HCT116 (cell line): ENCODE results near the gene ARRDC3. TPM values are rescaled to one million over a fixed set of nuclear protein-coding genes. Genes with fewer than 3 reads are reported as not detected.

Experiments
- ATAC-seq: fragments of 200-7000 bp; cut with Tn5 transposase; 2 replicates; pipeline ENCODE4 v1.9.1; 2020; ENCODE audit warnings: mild to moderate bottlenecking, moderate library complexity
- BruUV-seq: library from RNA; stranded (reverse); fragments of 400-500 nt; replicated peaks from 2 replicates; lab custom pipeline; 2021; lab: Mats Ljungman, UMichigan
- CTCF ChIA-PET: fragments of 300-600 bp; sonication (Branson Sonifier 250); formaldehyde crosslinking; loops from one replicate; lab custom pipeline; 2021; ENCODE audit warnings: antibody characterized with exemption; lab: Charles Lee
- POLR2A ChIA-PET: fragments of 300-600, 350-600 bp; sonication (Branson Sonifier 250); formaldehyde crosslinking; loops from one replicate; lab custom pipeline; 2021; ENCODE audit warnings: antibody characterized with exemption; lab: Charles Lee
- RAD21 ChIA-PET, 2 experiments: fragments of 300-600 bp; sonication (Branson Sonifier 250); formaldehyde crosslinking; loops; one replicate each; lab custom pipeline; 2023; ENCODE audit warnings: low total read pairs in 2 of 2; ENCODE audit not compliant: uncharacterized antibody in 2 of 2, unreplicated experiment in 2 of 2, low non-redundant PET in 1 of 2; lab: Charles Lee
- DNase-seq: peaks from one replicate; pipeline ENCODE4 v3.0.0-alpha.2; 2010; ENCODE audit warnings: low read depth, low spot score
- H2AFZ ChIP-seq: fragments of 200-600 bp; shearing (Covaris generic), sonication (generic); 2 replicates; pipeline ENCODE4 v1.6.1; 2017; ENCODE audit warnings: low read depth, mixed run types, mixed read lengths, antibody characterized with exemption, low read length; ENCODE audit not compliant: poor library complexity, severe bottlenecking
- H3K27ac ChIP-seq: 2 replicates; pipeline ENCODE4 v1.5.1; 2012; ENCODE audit warnings: low read depth, low read length
- H3K27me3 ChIP-seq: fragments of 200-600 bp; sonication (generic); 2 replicates; pipeline ENCODE4 v1.6.1; 2016; ENCODE audit warnings: mixed run types, low read length, mixed read lengths; ENCODE audit not compliant: insufficient read depth
- H3K36me3 ChIP-seq, 2 experiments: fragments of 200-500 bp in 1 of 2; fragments of 200-600 bp in 1 of 2; sonication (Bioruptor generic) in 1 of 2; sonication (generic) in 1 of 2; 2 replicates each; pipeline versions ENCODE4 v1.5.1 to v1.6.1; 2014 to 2016; ENCODE audit warnings: low read length in 2 of 2, inconsistent platforms in 1 of 2, mixed read lengths in 1 of 2, mixed run types in 1 of 2; ENCODE audit not compliant: insufficient read depth in 2 of 2, control insufficient read depth in 1 of 2
- H3K4me1 ChIP-seq, 2 experiments: fragments of 200-600 bp in 1 of 2; sonication (generic) in 1 of 2; 2 replicates each; pipeline versions ENCODE4 v1.5.1 to v1.6.1; 2012 to 2017; ENCODE audit warnings: low read length in 2 of 2, inconsistent platforms in 1 of 2, mild to moderate bottlenecking in 1 of 2, mixed read lengths in 1 of 2, mixed run types in 1 of 2, moderate library complexity in 1 of 2; ENCODE audit not compliant: insufficient read depth in 2 of 2, control insufficient read depth in 1 of 2
- H3K4me2 ChIP-seq: fragments of 200-600 bp; sonication (generic); 2 replicates; pipeline ENCODE4 v1.6.1; 2017; ENCODE audit warnings: mixed run types, low read length, mixed read lengths
- H3K4me3 ChIP-seq, 2 experiments: fragments of 200-600 bp in 1 of 2; sonication (generic) in 1 of 2; replicated peaks in 1 of 2; 2 replicates each; pipeline ENCODE4 v1.5.1; 2011 to 2016; ENCODE audit warnings: low read length in 2 of 2, control low read depth in 1 of 2, low read depth in 1 of 2, mild to moderate bottlenecking in 1 of 2, mixed read lengths in 1 of 2, mixed run types in 1 of 2
- H3K79me2 ChIP-seq: fragments of 200-600 bp; sonication (generic); 2 replicates; pipeline ENCODE4 v1.6.1; 2017; ENCODE audit warnings: mild to moderate bottlenecking, mixed run types, low read length, moderate library complexity, mixed read lengths; ENCODE audit not compliant: insufficient read depth
- H3K9ac ChIP-seq: fragments of 200-600 bp; sonication (generic); 2 replicates; pipeline ENCODE4 v1.6.1; 2016; ENCODE audit warnings: low read length, mixed read lengths
- H3K9me2 ChIP-seq: fragments of 200-600 bp; sonication (generic), shearing (Covaris generic); 2 replicates; pipeline ENCODE4 v1.6.1; 2017; ENCODE audit warnings: mixed run types, mild to moderate bottlenecking, moderate library complexity; ENCODE audit not compliant: insufficient read depth
- H3K9me3 ChIP-seq, 2 experiments: fragments of 200-500 bp in 1 of 2; fragments of 200-600 bp in 1 of 2; sonication (Bioruptor generic) in 1 of 2; sonication (generic) in 1 of 2; 2 replicates each; pipeline ENCODE4 v1.6.1; 2014 to 2017; ENCODE audit warnings: low read length in 2 of 2, mixed read lengths in 2 of 2, inconsistent platforms in 1 of 2, low read depth in 1 of 2, mild to moderate bottlenecking in 1 of 2, mixed run types in 1 of 2, moderate library complexity in 1 of 2; ENCODE audit not compliant: control insufficient read depth in 1 of 2, insufficient read depth in 1 of 2
- H4K20me1 ChIP-seq: fragments of 200-600 bp; sonication (generic), shearing (Covaris generic); 2 replicates; pipeline ENCODE4 v1.6.1; 2017; ENCODE audit warnings: mixed run types, mild to moderate bottlenecking, moderate library complexity; ENCODE audit not compliant: insufficient read depth
- CEBPB ChIP-seq: IDR thresholded peaks from 2 replicates; pipeline ENCODE4 v1.6.1; 2012; ENCODE audit warnings: low read depth
- EGR1 ChIP-seq: IDR thresholded peaks from 2 replicates; pipeline ENCODE4 v1.6.1; 2012; ENCODE audit warnings: low read depth
- ELF1 ChIP-seq: IDR thresholded peaks from 2 replicates; pipeline ENCODE4 v1.6.1; 2012; ENCODE audit warnings: low read depth, borderline replicate concordance
- EZH2 ChIP-seq: fragments of 200-600 bp; sonication (generic); IDR thresholded peaks from 2 replicates; pipeline ENCODE4 v1.6.1; 2017; ENCODE audit warnings: antibody characterized with exemption, mixed run types
- EZH2phosphoT487 ChIP-seq: fragments of 200-600 bp; IDR thresholded peaks from 2 replicates; pipeline ENCODE4 v1.6.1; 2018; ENCODE audit warnings: antibody characterized with exemption, borderline replicate concordance
- FOSL1 ChIP-seq: IDR thresholded peaks from 2 replicates; pipeline ENCODE4 v1.6.1; 2012; ENCODE audit warnings: low read depth
- MAX ChIP-seq: IDR thresholded peaks from 2 replicates; pipeline ENCODE4 v1.6.1; 2012
- POLR2A ChIP-seq: IDR thresholded peaks from 2 replicates; pipeline ENCODE4 v1.7.0; 2011; ENCODE audit warnings: borderline replicate concordance; ENCODE audit not compliant: insufficient read depth, insufficient read length; ENCODE audit errors: extremely low read depth
- REST ChIP-seq: IDR thresholded peaks from 2 replicates; pipeline ENCODE4 v1.6.1; 2012; ENCODE audit warnings: low read depth
- SIN3A ChIP-seq: IDR thresholded peaks from 2 replicates; pipeline ENCODE4 v1.6.1; 2012; ENCODE audit warnings: low read depth
- SP1 ChIP-seq: IDR thresholded peaks from 2 replicates; pipeline ENCODE4 v1.6.1; 2012; ENCODE audit warnings: low read depth
- TCF7L2 ChIP-seq: IDR thresholded peaks from 2 replicates; pipeline ENCODE4 v1.7.0; 2011; ENCODE audit warnings: borderline replicate concordance, inconsistent platforms; ENCODE audit not compliant: insufficient read depth, insufficient read length; ENCODE audit errors: extremely low read depth
- ZFX ChIP-seq: fragments of 450-650 bp; IDR thresholded peaks from 2 replicates; pipeline ENCODE4 v1.6.1; 2017
- intact Hi-C: fragments of 100-400 bp; cut with micrococcal nuclease; formaldehyde crosslinking; loops from 2 replicates; pipeline ENCODE4 v1.10.0; 2022
- total RNA-seq: library from RNA; stranded (reverse); gene quantifications from one replicate; pipeline ENCODE4 v1.2.1, GENCODE V29; 2021; ENCODE audit not compliant: unreplicated experiment
- TF ChIP-seq, protein P1 (sequence below): IDR thresholded peaks from 2 replicates; pipeline ENCODE4 v1.6.1; 2011; ENCODE audit warnings: mild to moderate bottlenecking, low read length, moderate library complexity; ENCODE audit not compliant: insufficient replicate concordance; ENCODE audit errors: extremely low read depth
- TF ChIP-seq, protein P2 (sequence below), 3 experiments: fragments of 200-600 bp in 1 of 3; sonication (generic) in 1 of 3; IDR thresholded peaks in 2 of 3; conservative IDR thresholded peaks in 1 of 3; 2 replicates each; pipeline ENCODE4 v1.5.1; 2012 to 2017; ENCODE audit warnings: low read depth in 2 of 3, low read length in 2 of 3, antibody characterized with exemption in 1 of 3, borderline replicate concordance in 1 of 3, control low read depth in 1 of 3, mild to moderate bottlenecking in 1 of 3, mixed read lengths in 1 of 3, mixed run types in 1 of 3, moderate library complexity in 1 of 3; ENCODE audit not compliant: insufficient read depth in 1 of 3

Gene ARRDC3
- total RNA-seq, 1 experiment from 2014 or later = 41.5 TPM

DNA sequence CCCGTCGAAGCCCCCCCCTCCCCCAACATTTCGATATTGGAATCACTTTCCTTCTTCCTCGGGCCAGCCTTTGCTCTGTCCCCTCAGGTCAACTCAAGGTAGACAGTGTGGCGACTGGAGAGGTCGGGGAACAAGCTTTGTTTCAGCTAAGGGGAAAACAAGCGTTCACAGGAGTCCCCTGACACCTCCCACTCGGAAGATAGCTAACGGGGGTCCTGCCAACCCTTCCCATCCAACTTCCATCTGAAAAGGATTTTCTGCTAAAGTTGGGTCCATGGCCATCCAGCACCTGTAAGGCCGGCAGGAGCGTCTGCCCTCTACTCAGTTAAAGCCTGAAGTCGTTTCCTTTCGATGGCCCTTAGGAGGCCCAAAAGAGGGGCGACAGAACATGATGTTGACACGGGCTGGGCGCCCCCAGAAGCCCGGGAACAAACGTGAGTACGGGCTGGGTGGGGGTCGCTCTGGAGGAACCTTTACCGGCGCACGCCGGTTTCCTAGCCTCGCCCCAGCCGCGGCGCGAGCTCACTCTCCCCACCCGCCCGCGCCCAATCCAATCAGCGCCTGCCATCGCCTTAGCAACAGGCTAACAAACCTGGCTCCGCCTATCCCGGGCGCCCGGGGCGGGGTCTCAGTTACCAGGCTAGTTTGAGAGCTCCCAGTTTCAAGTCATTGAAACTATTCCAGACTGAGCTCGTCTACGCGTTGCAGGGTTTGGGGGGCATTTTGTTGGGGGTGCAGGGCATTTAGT, 2.5 kb downstream of the ARRDC3 start (continued):
- TF ChIP-seq REST (no peak), SP1 (peak; percentile 39)

GRCh38 chr5:91379914-91380490, 3.1 kb downstream of the ARRDC3 start:
- 0 out of 2 replicates have a peak, but pooled peaks have one; percentile 43 for TF ChIP-seq ELF1
- TF ChIP-seq TCF7L2 = peak; percentile 64
- no peak for TF ChIP-seq EGR1
- TF ChIP-seq POLR2A = peak; percentile 23
- no peak; the same call in 1 of the 2 replicates for TF ChIP-seq SP1
- TF ChIP-seq, protein P1, sequence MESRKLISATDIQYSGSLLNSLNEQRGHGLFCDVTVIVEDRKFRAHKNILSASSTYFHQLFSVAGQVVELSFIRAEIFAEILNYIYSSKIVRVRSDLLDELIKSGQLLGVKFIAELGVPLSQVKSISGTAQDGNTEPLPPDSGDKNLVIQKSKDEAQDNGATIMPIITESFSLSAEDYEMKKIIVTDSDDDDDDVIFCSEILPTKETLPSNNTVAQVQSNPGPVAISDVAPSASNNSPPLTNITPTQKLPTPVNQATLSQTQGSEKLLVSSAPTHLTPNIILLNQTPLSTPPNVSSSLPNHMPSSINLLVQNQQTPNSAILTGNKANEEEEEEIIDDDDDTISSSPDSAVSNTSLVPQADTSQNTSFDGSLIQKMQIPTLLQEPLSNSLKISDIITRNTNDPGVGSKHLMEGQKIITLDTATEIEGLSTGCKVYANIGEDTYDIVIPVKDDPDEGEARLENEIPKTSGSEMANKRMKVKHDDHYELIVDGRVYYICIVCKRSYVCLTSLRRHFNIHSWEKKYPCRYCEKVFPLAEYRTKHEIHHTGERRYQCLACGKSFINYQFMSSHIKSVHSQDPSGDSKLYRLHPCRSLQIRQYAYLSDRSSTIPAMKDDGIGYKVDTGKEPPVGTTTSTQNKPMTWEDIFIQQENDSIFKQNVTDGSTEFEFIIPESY = no peak
- no peak for TF ChIP-seq FOSL1
- TF ChIP-seq, protein P2, sequence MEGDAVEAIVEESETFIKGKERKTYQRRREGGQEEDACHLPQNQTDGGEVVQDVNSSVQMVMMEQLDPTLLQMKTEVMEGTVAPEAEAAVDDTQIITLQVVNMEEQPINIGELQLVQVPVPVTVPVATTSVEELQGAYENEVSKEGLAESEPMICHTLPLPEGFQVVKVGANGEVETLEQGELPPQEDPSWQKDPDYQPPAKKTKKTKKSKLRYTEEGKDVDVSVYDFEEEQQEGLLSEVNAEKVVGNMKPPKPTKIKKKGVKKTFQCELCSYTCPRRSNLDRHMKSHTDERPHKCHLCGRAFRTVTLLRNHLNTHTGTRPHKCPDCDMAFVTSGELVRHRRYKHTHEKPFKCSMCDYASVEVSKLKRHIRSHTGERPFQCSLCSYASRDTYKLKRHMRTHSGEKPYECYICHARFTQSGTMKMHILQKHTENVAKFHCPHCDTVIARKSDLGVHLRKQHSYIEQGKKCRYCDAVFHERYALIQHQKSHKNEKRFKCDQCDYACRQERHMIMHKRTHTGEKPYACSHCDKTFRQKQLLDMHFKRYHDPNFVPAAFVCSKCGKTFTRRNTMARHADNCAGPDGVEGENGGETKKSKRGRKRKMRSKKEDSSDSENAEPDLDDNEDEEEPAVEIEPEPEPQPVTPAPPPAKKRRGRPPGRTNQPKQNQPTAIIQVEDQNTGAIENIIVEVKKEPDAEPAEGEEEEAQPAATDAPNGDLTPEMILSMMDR (IDR thresholded peaks at IDR 0.05 in 2 of 3, conservative IDR thresholded peaks at IDR 0.05 in 1 of 3; ENCODE audit: borderline replicate concordance in 1 of 3, insufficient read depth in 1 of 3, low read depth in 2 of 3, low read length in 2 of 3) = no peak
- TF ChIP-seq MAX = no peak; the same call in 1 of the 2 replicates
- TF ChIP-seq ZFX = no peak
- no peak for TF ChIP-seq EZH2phosphoT487
- TF ChIP-seq CEBPB = no peak
- TF ChIP-seq EZH2 = no peak
- TF ChIP-seq SIN3A = no peak
- POLR2A ChIA-PET = interaction anchor here (0.6 to 1.9 kb wide), 10 partner anchors 9 to 160 kb away, joined by 3 to 23 read pairs (median 6); no protein-coding TSS in a partner anchor
- no peaks in the 10 kb centered on the region for H3K9me2 ChIP-seq
- intact Hi-C loops = loop anchor here (10.0 kb wide), 2 partner anchors 445 to 515 kb away; no protein-coding TSS in a partner anchor
- peak overlapping the region; percentile 82 for H3K4me2 ChIP-seq
- H3K27me3 ChIP-seq = no peaks in the 10 kb centered on the region
- no TSS peak for BruUV-seq
- RAD21 ChIA-PET = no interaction called here
- peak overlapping the region; percentile 89 for H3K9ac ChIP-seq
- H4K20me1 ChIP-seq = no peaks in the 10 kb centered on the region
- CTCF ChIA-PET = interaction anchor here (1.1 to 1.4 kb wide), 3 partner anchors 40 to 153 kb away, joined by 3 to 5 read pairs (median 4); no protein-coding TSS in a partner anchor
- H3K4me1 ChIP-seq = peaks cover 14 to 23% of the 10 kb centered on the region in 2 experiments
- DNase-seq (peak; percentile 64), ATAC-seq (peak; percentile 71)
- peaks cover 25 to 37% of the 10 kb centered on the region in 2 experiments for H3K36me3 ChIP-seq
- H3K4me3 ChIP-seq = peak overlapping the region; percentile 77 to 78
- no peak overlapping the region for H2AFZ ChIP-seq
- H3K9me3 ChIP-seq = no peaks in the 10 kb centered on the region
- peaks cover 78% of the 10 kb centered on the region for H3K79me2 ChIP-seq
- H3K27ac ChIP-seq = peak overlapping the region; percentile 93
